T-helper 1 cell (primary cell): ENCODE results near the gene ACOT12.
"Not testable (repeated sequence)": the region's sequence is repeated elsewhere in the genome, so short reads cannot be mapped to it uniquely, and the experiment has no call there.

Source experiments
- DNase-seq, 5 donors: peaks; one replicate each; pipeline ENCODE4 v3.0.0-alpha.2; 2012 to 2020

The ACOT12 gene

DNA sequence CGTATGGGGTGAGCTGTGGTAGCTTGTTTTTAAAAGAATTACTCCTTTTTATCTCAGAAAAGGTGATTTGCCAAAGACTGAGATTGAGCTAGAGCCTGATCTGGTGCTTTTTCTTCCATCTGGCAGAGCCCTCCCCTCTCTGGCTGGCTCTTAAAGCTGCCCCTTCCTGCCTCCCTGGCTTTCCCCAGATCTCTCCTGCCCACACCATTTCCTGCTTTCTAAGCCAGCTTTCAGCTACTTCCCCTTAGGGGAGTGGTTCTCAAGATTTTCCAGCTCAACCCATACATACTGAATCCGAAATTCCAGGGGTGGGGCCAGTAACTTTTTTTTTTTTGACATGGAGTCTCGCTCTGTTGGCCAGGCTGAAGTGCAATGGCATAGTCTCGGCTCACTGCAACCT lies 4.8 kb upstream of the ACOT12 start:
- DNase-seq: no peak

DNA sequence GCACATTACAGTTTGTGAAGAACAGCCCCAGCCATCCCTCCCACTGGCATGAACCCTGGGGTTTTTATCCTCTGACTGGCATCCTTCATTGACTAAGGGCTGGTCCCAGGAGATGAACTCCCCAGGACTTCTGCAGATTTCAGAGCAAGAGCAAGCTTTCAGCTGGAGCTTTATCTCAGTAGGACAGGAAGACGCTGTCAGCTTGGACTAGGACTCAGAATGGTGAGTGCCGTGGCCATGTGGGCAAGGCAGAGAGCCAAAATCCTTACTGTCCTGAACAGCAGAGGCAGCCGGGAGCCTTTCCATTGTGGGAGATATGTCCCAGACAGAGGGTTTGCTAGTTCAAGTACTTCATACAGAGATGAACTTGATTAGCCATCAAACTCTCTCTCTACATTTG lies 3.2 kb upstream of the ACOT12 start:
- no peak for DNase-seq

DNA sequence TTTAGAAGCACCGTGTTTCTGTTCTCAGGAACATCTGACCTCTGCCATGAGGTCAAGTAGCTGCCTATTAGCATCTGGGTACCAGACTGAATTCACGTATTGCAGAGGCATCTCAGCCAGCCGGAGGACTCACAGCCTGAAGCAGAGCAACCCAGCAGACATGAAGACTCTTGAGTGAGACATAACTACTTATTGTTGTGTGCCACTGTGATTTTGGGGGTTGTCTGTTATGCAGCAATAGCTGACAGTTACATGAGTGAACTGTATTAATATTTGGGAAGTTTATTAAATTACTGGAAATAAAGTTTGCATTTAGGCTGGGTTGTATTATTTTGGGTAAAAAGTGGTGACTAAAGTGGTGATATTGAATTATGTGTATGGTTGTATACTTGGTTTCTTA lies 1.3 kb upstream of the ACOT12 start:
- DNase-seq: no peak

DNA sequence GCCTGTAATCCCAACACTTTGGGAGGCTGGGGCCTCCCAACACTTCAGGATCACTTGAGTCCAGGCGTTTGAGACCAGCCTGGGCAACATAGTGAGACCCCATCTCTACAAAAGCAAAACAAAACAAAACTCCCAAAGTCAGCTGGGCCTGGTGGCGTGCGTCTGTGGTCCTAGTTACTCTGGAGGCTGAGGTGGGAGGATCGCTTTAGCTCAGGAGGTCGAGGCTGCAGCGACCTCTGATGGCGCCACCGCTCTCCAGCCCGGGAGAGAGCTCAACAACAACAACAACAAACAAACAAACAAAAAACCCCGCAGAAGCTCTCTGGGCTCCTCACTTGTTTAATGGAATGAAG lies 528 bp downstream of the ACOT12 start:
- DNase-seq: no peak

DNA sequence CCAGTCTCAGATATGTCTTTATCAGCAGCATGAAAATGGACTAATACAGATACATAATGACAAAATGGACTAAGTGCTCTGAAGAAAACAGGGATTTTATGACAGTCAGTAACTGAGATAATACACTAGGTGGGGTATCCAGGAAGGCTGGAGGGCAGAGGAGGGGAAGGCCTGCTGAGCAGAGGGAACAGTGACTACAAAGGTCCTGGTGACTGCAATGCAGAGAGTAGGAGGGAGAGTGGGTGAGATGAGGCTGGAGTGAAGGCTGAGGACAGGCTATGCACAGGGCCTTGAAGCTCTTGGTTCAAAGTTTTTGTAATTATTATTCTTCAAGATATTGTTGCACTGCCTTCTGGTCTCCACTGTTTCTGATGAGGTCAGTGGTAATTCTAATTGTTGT lies 4.9 kb downstream of the ACOT12 start:
- no peak for DNase-seq

DNA sequence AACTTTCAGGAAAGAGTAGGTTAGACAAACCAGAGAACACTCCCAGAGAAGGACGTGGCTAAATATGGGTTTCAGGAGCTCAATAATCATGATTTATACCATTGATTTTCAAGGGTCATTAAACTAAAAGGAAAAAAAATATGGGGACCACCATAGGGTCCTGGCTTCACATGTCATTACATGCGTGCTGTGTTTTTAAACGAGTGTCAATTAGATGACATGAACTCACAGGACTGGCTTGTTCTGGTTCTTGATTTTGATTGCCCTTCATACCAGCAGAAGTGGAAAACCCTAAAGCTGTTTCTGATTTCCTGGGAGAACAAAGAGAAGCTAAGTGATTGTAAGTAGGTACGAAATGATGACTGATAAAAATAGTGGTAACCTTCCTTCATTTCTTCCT lies 5.8 kb downstream of the ACOT12 start:
- no peak for DNase-seq

DNA sequence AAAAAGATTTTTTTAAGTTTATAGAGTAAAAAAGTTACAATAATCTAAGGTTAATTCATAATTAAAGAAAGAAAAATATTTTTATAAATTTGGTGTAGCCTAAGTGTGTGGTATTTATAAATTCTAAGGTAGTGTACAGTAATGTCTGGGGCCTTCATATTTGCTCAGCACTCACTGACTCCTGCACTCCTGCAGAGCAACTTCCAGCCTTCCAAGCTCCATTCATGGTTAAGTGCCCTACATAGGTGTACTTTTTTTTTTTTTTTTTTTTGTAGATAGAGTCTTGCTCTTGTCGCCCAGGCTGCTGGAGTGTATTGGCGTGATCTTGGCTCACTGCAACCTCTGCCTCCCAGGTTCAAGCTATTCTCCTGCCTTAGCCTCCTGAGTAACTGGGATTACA lies 10.1 kb downstream of the ACOT12 start:
- DNase-seq: no peak

DNA sequence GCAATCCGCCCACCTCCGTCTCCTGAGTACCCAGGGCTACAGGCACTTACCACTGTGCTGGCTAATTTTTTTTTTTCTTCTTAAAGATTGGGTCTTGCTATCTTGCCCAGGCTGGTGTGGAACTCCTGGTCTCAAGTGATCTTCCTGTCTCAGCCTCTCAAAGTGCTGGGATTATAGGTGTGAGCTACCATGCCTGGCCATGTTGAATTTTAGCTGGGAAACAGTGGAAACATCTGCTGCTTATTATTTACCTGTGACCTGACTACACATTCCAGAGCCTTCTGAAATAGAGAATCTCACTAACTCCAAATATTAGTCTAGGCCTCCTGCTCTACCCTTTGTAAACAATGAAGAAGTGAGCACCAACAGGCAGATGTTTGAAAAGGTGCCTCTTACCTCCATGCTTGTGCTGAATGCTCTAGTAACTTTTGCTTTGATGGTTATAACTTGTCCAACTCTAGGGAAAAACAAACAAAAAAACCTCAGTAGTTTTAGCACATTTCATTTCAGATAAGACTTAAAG lies 22.5 kb downstream of the ACOT12 start:
- no peak for DNase-seq

DNA sequence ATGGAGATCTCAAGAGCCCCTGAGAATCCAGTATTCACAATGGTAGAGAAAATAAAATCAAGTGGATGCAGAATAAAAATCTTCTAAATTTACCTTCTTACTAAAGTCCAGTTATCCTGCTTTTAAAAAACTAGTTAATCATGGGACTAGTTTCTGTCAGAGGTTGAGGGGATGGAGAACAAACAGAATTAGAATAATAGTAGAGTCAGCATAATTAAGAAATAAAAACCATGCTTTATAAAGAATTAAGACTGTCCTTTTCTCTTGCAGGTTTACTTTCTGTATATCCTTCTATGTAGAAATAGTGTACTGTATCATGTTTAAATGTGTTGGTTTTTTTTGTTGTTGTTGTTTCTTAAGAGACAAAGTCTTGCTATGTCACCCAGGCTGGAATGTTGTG lies 23.0 kb downstream of the ACOT12 start:
- no peak for DNase-seq

DNA sequence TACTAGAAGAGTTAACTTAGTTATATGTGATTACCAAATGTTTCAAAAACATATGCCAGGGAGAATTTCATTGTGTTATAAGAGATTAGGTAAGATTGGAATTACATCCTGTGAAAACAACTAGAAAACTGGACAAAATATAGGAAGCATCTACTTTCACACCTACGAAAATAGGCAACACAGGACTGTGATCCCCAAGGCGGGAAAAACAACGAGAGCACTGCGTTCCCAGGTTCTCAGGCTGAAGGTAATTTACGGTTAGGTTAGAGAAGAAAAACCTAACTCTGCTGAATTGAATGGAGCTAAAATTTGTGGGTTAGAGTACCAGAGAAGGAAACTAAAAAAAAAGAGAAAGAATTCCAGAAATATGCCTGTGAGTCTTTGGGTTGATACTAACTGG lies 28.4 kb downstream of the ACOT12 start:
- DNase-seq: no peak

DNA sequence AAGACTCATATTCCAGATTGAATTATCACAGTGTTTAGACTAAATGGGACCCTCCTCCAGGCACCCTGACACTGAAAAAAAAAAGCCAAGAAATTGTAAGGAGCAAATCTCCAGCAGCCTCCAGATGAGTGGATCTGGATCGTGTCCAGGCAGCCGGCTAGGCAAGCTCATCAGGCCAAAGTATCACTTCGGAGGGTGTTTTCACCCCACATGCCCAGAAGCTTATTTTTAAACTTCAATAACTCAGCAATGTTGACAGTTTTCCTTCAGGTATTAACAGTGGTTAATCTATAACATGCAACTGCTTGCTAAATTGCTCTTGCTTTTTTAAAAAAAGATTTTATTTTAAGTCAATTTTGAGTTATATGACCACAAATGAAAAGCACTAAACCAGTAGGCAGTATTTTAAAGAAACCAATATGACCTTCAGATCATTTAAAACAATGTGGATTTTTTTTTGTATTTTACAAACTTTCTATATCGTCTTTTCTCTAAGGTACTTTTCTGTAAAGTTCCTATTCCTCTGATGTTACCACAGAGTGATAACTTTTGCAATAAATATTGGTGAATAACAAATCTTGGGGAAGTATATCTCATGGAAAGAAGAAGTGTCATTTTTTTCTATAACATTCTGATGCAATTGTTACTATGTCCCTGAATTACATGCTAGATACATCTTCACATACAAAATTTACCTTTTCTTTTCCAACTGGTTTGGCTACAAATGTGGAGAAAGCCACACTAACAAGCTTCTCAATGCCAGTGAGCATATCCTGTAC lies 30.7 kb downstream of the ACOT12 start:
- no peak for DNase-seq

DNA sequence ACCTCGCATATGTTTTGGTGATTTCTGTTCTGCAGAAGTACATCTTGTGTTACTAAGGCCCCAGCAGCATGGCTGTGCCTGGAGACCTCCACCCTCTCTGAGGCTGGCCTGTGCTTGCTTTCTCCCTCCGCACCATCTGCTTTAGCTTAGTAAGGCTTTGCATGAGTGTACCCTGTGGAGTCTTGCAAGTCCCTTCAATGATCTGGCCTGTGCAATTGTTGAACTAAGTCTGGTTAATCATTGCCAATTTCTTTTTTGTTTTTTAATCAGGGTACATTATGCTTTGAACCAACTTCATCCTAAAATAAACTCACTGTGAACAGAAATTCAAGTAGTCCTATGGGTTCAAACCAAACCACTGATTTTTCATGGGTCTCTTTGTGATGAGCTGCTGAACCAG lies 32.3 kb downstream of the ACOT12 start:
- no peak for DNase-seq

DNA sequence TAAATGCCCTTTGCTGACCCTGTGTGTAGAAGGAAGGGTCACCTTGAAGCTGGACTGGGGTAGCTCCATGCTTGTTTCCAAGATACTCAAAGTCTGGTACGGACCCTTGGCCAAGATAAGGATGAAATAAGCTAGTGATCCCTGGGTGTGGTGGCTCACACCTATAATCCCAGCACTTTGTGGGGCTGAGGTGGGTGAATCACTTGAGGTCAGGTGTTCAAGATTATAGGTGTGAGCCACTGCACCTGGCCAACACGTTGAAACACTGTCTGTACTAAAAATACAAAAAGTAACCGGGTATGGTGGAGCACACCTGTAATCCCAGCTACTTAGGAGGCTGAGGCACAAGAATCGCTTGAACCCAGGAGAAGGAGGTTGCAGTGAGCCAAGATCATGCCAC lies 33.3 kb downstream of the ACOT12 start:
- no peak for DNase-seq

DNA sequence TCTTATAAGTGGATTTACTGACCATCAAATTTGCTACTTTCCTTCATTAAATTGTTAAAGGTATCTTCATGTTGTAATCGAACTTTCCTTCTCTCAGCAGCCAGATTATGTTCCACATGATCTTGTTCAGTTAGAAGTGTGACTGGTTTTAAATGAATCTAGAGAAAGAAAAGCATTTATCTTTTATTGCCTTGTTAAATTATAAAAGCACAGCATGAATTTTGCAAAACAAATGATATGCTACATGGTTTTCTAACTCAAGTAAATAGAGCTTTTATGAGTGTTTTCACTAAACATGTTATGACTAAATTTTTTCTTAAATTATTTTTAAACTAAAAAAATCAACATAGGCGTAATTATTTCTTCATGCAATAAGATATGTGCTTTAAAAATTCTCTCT lies 34.1 kb downstream of the ACOT12 start:
- no peak for DNase-seq

DNA sequence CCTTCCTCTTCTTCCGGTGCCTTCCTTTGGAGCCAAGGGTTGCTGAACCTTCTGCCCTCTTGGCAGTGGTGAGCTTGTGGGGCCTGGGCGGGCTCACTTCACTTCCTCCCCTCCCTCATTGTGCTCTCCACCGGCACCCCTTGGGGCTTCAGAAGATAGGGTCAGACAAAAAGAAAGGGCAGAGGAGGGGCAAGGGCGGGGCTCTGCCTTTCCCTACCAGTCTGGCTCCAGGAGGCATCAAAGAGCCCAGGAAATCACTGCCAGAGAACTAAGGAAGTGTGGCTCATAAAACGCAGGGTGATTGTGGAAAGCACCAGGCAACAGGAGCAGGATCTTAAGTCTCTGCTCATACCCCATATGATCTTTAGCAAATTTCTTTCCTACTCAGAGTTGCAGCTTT lies 34.8 kb downstream of the ACOT12 start:
- no peak for DNase-seq

DNA sequence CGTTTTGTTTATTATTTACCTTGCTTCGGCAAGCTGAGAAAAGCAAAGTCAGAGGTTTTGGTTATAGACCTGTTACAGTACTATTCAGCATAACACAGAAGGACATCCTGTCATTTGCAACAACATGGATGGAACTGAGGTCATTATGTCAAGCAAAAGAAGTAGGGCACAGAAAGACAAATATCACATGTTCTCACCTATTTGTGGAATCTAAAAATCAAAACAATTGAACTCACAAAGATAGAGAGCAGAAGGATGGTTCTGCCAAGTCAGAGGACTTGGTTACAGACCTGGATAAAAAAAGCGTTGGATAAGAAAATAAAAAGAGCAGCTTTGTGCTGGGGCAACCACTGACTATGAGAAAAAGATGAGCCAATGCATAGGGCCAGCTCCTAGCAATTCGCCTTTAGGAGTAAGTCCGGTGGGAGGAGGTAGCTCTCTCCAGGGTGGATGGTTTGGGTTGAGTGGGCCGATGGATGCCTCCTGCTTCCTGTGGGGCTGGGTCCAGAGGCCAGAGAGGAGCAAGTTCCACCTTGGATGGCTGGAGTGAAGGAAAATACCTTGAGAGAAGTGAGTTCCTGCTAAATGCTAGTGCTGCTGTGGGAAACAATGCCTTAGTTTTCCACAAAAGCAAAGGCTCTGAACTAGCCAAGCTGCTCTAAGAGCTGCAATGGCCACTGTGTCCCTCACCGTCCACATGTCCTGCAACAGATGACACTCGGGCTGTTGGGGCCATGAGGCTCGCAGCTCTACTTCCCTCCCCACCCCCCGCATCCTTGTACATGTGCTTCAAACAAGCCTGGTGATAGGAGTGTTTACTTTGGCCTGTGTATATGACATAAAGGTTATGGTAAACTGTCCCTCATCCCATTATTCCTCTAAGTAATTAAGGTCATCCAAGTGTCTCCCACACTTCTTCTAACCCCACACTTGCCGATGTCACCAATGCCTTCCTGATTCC lies 38.4 kb downstream of the ACOT12 start:
- DNase-seq: no peak

DNA sequence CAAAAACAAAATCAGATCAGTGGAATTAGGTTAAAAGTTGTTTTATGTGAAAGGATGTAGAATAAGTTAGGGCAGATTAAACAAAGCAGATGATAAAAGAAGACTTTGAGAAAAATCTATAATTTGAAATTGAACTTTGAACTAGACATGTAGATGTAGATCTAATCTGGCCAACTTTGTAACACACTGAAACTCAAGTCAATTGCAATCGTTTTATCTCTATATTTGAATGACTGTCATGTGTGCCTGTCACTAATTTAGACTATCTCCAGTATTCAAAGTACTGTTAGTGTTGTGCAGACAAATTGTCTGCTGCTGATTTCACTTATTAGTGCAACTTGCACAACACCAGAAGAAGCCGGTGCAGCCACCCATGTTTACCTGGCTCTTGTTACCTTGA lies 39.8 kb downstream of the ACOT12 start:
- DNase-seq: no peak

DNA sequence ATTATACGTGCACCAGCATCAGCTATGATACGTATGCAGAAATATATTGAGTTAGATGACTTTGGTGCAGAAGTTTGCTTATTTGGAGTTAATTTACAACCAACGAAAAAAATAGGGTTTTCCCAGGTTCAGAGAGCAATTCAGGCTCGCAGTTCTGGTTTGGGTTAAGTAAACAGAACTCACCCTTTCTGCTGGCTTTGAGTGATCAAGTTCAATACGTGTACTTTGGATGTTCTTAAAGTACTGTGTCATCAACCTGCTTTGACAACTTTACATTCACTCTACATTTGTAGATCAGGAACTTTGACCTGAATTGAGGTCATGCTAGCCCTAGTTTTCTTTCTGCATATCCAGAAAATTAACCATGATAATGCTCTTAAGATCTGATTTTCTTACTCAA lies 40.7 kb downstream of the ACOT12 start:
- DNase-seq: no peak

DNA sequence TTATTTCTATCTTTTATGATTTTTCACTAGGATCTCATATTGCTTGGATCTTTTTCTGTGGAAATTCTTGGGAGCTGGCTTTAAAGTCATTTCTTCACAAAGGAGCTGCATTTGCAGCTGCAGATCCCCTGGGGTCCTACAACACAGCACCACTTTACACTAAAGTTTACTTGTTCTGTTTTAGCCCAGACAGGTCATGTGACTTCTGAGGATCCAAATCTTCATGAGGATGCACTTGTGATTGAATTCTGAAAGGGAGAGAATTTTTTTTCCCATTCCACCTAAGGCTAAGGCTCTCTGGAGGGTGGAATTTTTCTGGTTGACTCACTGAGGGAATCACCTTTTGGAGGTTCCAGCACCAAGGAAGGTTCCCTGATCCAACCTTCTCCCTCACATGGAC lies 43.4 kb downstream of the ACOT12 start:
- no peak for DNase-seq

DNA sequence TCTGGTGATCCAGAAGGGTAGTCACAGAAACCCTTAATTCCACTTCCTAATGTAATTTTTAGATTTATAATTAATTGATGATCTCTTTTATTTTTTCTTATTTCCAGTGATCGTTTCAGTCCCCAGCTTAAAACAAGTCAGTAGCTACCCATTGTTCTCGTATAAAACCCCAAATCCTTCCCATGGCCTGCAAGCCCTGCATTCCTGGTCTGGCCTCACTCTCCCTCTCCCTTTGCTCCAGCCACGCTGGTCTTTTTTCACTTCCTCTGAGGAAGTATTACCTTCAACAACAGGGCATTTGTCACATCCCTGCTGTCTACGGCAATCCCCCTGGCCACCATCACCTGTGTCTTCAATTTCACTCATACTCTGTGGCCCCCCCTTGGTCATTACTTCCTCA lies 44.8 kb downstream of the ACOT12 start:
- no peak for DNase-seq

DNA sequence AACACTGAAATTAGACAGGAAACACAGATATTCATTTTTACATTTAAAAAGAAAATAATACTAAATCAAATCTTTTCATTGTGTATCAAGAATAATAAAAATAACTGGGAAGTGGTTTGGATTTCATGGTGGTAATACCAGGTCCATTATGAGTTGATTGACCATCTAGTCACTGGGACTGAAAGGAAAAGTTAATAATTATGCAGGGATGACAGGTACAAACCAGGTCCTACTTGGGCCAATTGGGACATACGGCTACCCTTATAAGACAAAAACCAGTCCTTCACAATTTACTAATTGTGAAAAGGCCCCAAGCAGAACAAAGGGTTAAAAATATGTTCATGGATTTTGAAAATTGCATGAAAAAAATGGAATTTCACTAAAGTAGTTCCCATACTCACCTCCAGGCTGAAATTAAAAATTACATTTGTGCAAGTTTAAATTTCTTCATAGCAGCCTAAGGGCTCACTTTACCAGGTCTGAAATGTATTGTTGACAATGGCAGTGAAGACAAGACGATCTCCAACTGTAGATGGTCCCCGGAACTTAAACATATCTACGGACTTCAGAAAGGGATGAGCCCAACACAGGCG lies 48.4 kb downstream of the ACOT12 start:
- no peak for DNase-seq

DNA sequence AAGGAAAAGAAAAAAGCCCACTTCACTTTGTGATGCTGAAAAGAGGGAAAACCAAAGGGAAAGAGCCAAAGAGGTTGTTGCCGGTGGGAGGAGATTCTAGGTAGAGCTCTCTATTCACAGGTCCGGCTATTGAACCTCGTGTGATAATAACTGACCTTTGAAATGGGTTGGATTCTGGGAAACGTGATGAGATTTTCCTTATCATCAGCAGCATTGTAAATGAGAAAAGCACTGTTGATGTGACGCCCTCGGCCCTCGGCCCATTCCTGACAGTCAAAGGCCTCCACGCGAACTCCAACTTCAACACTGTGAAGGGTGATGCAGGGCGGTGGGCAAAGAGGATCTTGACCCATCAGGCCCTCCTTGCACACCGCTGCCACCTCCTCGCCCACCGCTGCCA lies 49.2 kb downstream of the ACOT12 start:
- DNase-seq: no peak

DNA sequence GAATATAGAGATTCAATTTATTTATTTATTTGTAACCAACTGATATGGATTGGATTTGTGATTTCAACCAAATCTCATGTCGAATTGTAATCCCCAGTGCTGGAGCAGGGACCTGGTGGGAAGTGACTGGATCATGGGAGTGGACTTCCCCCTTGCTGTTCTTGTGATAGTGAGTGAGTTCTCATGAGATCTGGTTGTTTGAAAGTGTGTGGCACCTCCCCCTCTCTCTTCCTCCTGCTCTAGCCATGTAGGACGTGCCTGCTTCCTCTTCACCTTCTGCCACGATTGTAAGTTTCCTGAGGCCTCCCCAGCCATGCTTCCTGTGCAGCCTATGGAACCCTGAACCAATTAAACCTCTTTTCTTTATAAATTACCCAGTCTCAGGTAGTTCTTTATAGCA lies 55.7 kb downstream of the ACOT12 start:
- DNase-seq: not testable (repeated sequence)

DNA sequence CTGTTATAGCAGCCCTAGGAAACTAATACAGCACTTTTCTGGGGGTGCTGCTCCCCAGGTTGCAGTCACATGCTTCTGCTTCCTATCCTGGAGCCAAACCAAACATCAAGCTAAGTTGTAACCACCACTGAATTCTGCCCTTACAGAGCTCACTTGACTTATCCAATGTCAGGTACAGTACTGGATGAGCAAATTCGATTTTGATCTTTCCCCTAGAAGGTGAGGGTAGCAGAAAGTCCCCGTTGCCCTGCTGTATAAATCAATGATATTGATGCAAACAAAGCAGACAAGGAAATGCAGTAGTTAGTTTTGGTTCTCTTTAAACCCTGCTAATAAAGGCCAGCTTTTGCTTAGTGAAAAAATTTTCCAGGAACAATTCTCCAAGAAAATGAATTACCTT lies 56.1 kb downstream of the ACOT12 start:
- no peak for DNase-seq
